K562 (cell line): Measurements from ENCODE around the gene PTPN11. TPM values are rescaled to one million over a fixed set of nuclear protein-coding genes. Genes with fewer than 3 reads are reported as not detected.
A peak's percentile ranks its signal among the peaks of the same experiment; 100 is the strongest.
"Not testable (repeated sequence)": the region's sequence is repeated elsewhere in the genome, so short reads cannot be mapped to it uniquely, and the experiment has no call there.

Experiments used
- ATAC-seq: fragments of 200-7000 bp; cut with Tn5 transposase; 3 replicates; pipeline ENCODE4 v1.9.1; 2020; ENCODE audit warnings: moderate library complexity
- BruUV-seq: library from RNA; stranded (reverse); fragments of 400-500 nt; replicated peaks from 2 replicates; lab custom pipeline; 2021; lab: Mats Ljungman, UMichigan
- CTCF ChIA-PET: fragments of 300-600 bp; formaldehyde crosslinking; extraction: SDS; loops from one replicate; lab custom pipeline; 2021; ENCODE audit warnings: low intra/inter-chr PET ratio; lab: Yijun Ruan, JAX
- POLR2A ChIA-PET: fragments of 300-600, 350-650 bp; sonication (Branson Sonifier 250); formaldehyde crosslinking; extraction: SDS; loops from one replicate; lab custom pipeline; 2021; ENCODE audit warnings: antibody characterized with exemption, inconsistent platforms; lab: Yijun Ruan, JAX
- DNase-seq, 4 experiments: peaks; one replicate each; pipeline versions ENCODE4 v3.0.0 to v3.0.0-alpha.2; 2011 to 2018; ENCODE audit warnings: low spot score in 3 of 4, mixed read lengths in 3 of 4; ENCODE audit errors: extremely low read depth in 1 of 4
- FAIRE-seq: peaks from 2 replicates; lab custom pipeline; 2011; peaks lifted over from hg19 to GRCh38; lab: Jason Lieb, UNC
- H2AFZ ChIP-seq: 2 replicates; pipeline ENCODE4 v1.6.0; 2011; ENCODE audit warnings: low read depth, low read length, control low read depth, inconsistent platforms
- H3K27ac ChIP-seq: fragments of 200-600 bp; 3 replicates; pipeline ENCODE4 v1.8.0; 2011; ENCODE audit warnings: low read depth, mild to moderate bottlenecking, control low read depth, inconsistent platforms, low read length, moderate library complexity, mixed read lengths; ENCODE audit errors: extremely low read depth
- H3K27me3 ChIP-seq, 2 experiments: fragments of 300-600 bp in 1 of 2; 2 replicates in 1 of 2; 3 replicates in 1 of 2; pipeline versions ENCODE4 v1.6.0 to v1.8.0; 2011; ENCODE audit warnings: inconsistent platforms in 2 of 2, low read length in 2 of 2, mild to moderate bottlenecking in 1 of 2, mixed read lengths in 1 of 2, moderate library complexity in 1 of 2; ENCODE audit not compliant: control insufficient read depth in 2 of 2, insufficient read depth in 2 of 2
- H3K36me3 ChIP-seq: fragments of 300-600 bp; 3 replicates; pipeline ENCODE4 v1.8.0; 2011; ENCODE audit warnings: mild to moderate bottlenecking, low read length, inconsistent platforms; ENCODE audit not compliant: control insufficient read depth, insufficient read depth
- H3K4me1 ChIP-seq, 2 experiments: fragments of 200-600 bp in 1 of 2; replicated peaks in 1 of 2; 2 replicates in 1 of 2; 3 replicates in 1 of 2; pipeline versions ENCODE4 v1.5.1 to v1.8.0; 2011; ENCODE audit warnings: inconsistent platforms in 2 of 2, low read length in 2 of 2, mild to moderate bottlenecking in 1 of 2, mixed read lengths in 1 of 2, moderate library complexity in 1 of 2; ENCODE audit not compliant: control insufficient read depth in 2 of 2, insufficient read depth in 2 of 2
- H3K4me2 ChIP-seq: 2 replicates; pipeline ENCODE4 v1.6.1; 2011; ENCODE audit warnings: low read length, control low read depth, inconsistent platforms, mixed read lengths; ENCODE audit not compliant: insufficient read depth
- H3K4me3 ChIP-seq: fragments of 200-600 bp; sonication (generic), shearing (Covaris generic); 2 replicates; pipeline ENCODE4 v1.5.1; 2016; ENCODE audit warnings: control low read depth, inconsistent platforms
- H3K79me2 ChIP-seq: fragments of 200-600 bp; 3 replicates; pipeline ENCODE4 v1.8.0; 2011; ENCODE audit warnings: low read length, inconsistent platforms; ENCODE audit not compliant: control insufficient read depth, insufficient read depth
- H3K9ac ChIP-seq, 2 experiments: 2 replicates each; pipeline versions ENCODE4 v1.6.0 to v1.6.1; 2011; ENCODE audit warnings: low read depth in 2 of 2, low read length in 2 of 2, control low read depth in 1 of 2, inconsistent platforms in 1 of 2, mild to moderate bottlenecking in 1 of 2, mixed read lengths in 1 of 2; ENCODE audit not compliant: insufficient read depth in 1 of 2
- H3K9me1 ChIP-seq: one replicate; pipeline ENCODE4 v1.6.0; 2011; ENCODE audit warnings: inconsistent platforms, mild to moderate bottlenecking, low read length, moderate library complexity; ENCODE audit not compliant: control insufficient read depth, insufficient read depth
- H3K9me3 ChIP-seq: replicated peaks from 2 replicates; pipeline ENCODE4 v1.5.1; 2011; ENCODE audit warnings: low read depth, low read length, inconsistent platforms; ENCODE audit not compliant: control insufficient read depth, insufficient read depth
- H4K20me1 ChIP-seq: replicated peaks from 2 replicates; pipeline ENCODE4 v1.6.1; 2011; ENCODE audit warnings: low read length, inconsistent platforms, mixed read lengths; ENCODE audit not compliant: control insufficient read depth, insufficient read depth
- HNRNPUL1 ChIP-seq: fragments of 200-400 bp; formaldehyde crosslinking; IDR thresholded peaks from 2 replicates; pipeline ENCODE4 v1.6.1; 2017; ENCODE audit warnings: low read length
- LCOR ChIP-seq: sonication (generic); formaldehyde crosslinking; IDR thresholded peaks from 2 replicates; pipeline ENCODE4 v1.8.0; 2022; ENCODE audit warnings: mild to moderate bottlenecking, missing genetic modification reagents
- SUPT5H ChIP-seq: fragments of 450-650 bp; IDR thresholded peaks from 2 replicates; pipeline ENCODE4 v1.6.1; 2016
- TFAP4 ChIP-seq: sonication (generic); formaldehyde crosslinking; IDR thresholded peaks from 2 replicates; pipeline ENCODE4 v1.8.0; 2022; ENCODE audit warnings: missing genetic modification reagents, mild to moderate bottlenecking, moderate library complexity, borderline replicate concordance
- WGBS: fragments of 100-300 bp; shearing (Covaris generic); methylation state at CpG from one replicate; pipeline ENCODE4 v1.1.6; 2016; ENCODE audit warnings: low coverage, mixed read lengths; ENCODE audit not compliant: insufficient coverage; ENCODE audit errors: missing lambda C conversion rate; 5-methylcytosine and 5-hydroxymethylcytosine counted together
- in situ Hi-C: fragments of 300-500 bp; cut with MboI; formaldehyde crosslinking; loops from 4 replicates; pipeline ENCODE4 v1.15.0; 2018; ENCODE audit warnings: inconsistent platforms, mixed read lengths
- intact Hi-C: fragments of 100-400 bp; cut with micrococcal nuclease; formaldehyde crosslinking; loops from 2 replicates; pipeline ENCODE4 v1.14.2; 2022
- polyA plus RNA-seq, 8 experiments: library from polyadenylated mRNA; depleted of rRNA in 4 of 8; stranded (reverse) in 5 of 8; unstranded in 3 of 8; fragments of >200 nt; fragmentation: Nextera tagmentation in 2 of 8; fragmentation: Illumina TruSeq in 1 of 8; extraction: Ambion mirVana in 2 of 8; extraction: Trizol in 1 of 8; gene quantifications; 2 replicates each; pipeline versions ENCODE4 v1.2.1 to v1.2.3, GENCODE V29; 2011 to 2014; ENCODE audit warnings: inconsistent platforms in 1 of 8, missing spikeins in 1 of 8
- total RNA-seq, 7 experiments: library from RNA; depleted of rRNA in 6 of 7; stranded (reverse); fragments of >200 nt in 6 of 7; fragmentation: Illumina TruSeq in 2 of 7; extraction: Trizol in 2 of 7; gene quantifications; 2 replicates each; pipeline versions ENCODE4 v1.2.1 to v1.2.3, GENCODE V29; 2011 to 2021; ENCODE audit warnings: low replicate concordance in 1 of 7

The PTPN11 gene
- total and polyA plus RNA-seq, 9 of the 15 experiments (the other 6 are each of a cell fraction or from before 2014, with no cell fraction given) = 22.5 to 126 (median 79.7) TPM

GRCh38 chr12:112407683-112408082, 11.1 kb upstream of the PTPN11 start:
- H4K20me1 ChIP-seq = peaks cover 29% of the 10 kb centered on the region
- H3K9ac ChIP-seq = peak overlapping the region; percentile 81 to 90
- in situ Hi-C loops, H2AFZ ChIP-seq, POLR2A ChIA-PET, DNase-seq, ATAC-seq, H3K9me3 ChIP-seq, FAIRE-seq, BruUV-seq, H3K9me1 ChIP-seq, H3K4me1 ChIP-seq, H3K27me3 ChIP-seq, CTCF ChIA-PET: not testable (repeated sequence)
- peak overlapping the region; percentile 99 for H3K4me2 ChIP-seq
- peaks cover 47% of the 10 kb centered on the region for H3K36me3 ChIP-seq
- H3K4me3 ChIP-seq = peak overlapping the region; percentile 90
- 11% methylated on average over 6 of the region's 6 CpGs for WGBS
- intact Hi-C loops = loop anchor here (2.0 to 10.0 kb wide), 2 partner anchors 395 to 563 kb away; partner anchors contain the start of genes ERP29, MAPKAPK5 and TMEM116
- peak overlapping the region; percentile 43; the same call in 1 of the 3 replicates for H3K27ac ChIP-seq
- peaks cover 36% of the 10 kb centered on the region for H3K79me2 ChIP-seq
- 0 out of 2 replicates have a peak, but pooled peaks have one; percentile 46 for TF ChIP-seq HNRNPUL1
- TF ChIP-seq LCOR (CRISPR knock-in tag) = 0 out of 2 replicates have a peak, but pooled peaks have one; percentile 32
- TF ChIP-seq TFAP4 (CRISPR knock-in tag) = peak; percentile 22; the same call in 1 of the 2 replicates
- TF ChIP-seq SUPT5H = 0 out of 2 replicates have a peak, but pooled peaks have one; percentile 9
